K562 (cell line): ENCODE results near the gene MCFD2. TPM values are rescaled to one million over a fixed set of nuclear protein-coding genes. Genes with fewer than 3 reads are reported as not detected.

Experiments
- ATAC-seq: fragments of 200-7000 bp; cut with Tn5 transposase; 3 replicates; pipeline ENCODE4 v1.9.1; 2020; ENCODE audit warnings: moderate library complexity
- BruUV-seq: library from RNA; stranded (reverse); fragments of 400-500 nt; replicated peaks from 2 replicates; lab custom pipeline; 2021; lab: Mats Ljungman, UMichigan
- CTCF ChIA-PET: fragments of 300-600 bp; formaldehyde crosslinking; extraction: SDS; loops from one replicate; lab custom pipeline; 2021; ENCODE audit warnings: low intra/inter-chr PET ratio; lab: Yijun Ruan, JAX
- POLR2A ChIA-PET: fragments of 300-600, 350-650 bp; sonication (Branson Sonifier 250); formaldehyde crosslinking; extraction: SDS; loops from one replicate; lab custom pipeline; 2021; ENCODE audit warnings: antibody characterized with exemption, inconsistent platforms; lab: Yijun Ruan, JAX
- DNase-seq, 4 experiments: peaks; one replicate each; pipeline versions ENCODE4 v3.0.0 to v3.0.0-alpha.2; 2011 to 2018; ENCODE audit warnings: low spot score in 3 of 4, mixed read lengths in 3 of 4; ENCODE audit errors: extremely low read depth in 1 of 4
- FAIRE-seq: peaks from 2 replicates; lab custom pipeline; 2011; peaks lifted over from hg19 to GRCh38; lab: Jason Lieb, UNC
- H2AFZ ChIP-seq: 2 replicates; pipeline ENCODE4 v1.6.0; 2011; ENCODE audit warnings: low read depth, low read length, control low read depth, inconsistent platforms
- H3K27ac ChIP-seq: fragments of 200-600 bp; 3 replicates; pipeline ENCODE4 v1.8.0; 2011; ENCODE audit warnings: low read depth, mild to moderate bottlenecking, control low read depth, inconsistent platforms, low read length, moderate library complexity, mixed read lengths; ENCODE audit errors: extremely low read depth
- H3K27me3 ChIP-seq, 2 experiments: fragments of 300-600 bp in 1 of 2; 2 replicates in 1 of 2; 3 replicates in 1 of 2; pipeline versions ENCODE4 v1.6.0 to v1.8.0; 2011; ENCODE audit warnings: inconsistent platforms in 2 of 2, low read length in 2 of 2, mild to moderate bottlenecking in 1 of 2, mixed read lengths in 1 of 2, moderate library complexity in 1 of 2; ENCODE audit not compliant: control insufficient read depth in 2 of 2, insufficient read depth in 2 of 2
- H3K36me3 ChIP-seq: fragments of 300-600 bp; 3 replicates; pipeline ENCODE4 v1.8.0; 2011; ENCODE audit warnings: mild to moderate bottlenecking, low read length, inconsistent platforms; ENCODE audit not compliant: control insufficient read depth, insufficient read depth
- H3K4me1 ChIP-seq, 2 experiments: fragments of 200-600 bp in 1 of 2; replicated peaks in 1 of 2; 2 replicates in 1 of 2; 3 replicates in 1 of 2; pipeline versions ENCODE4 v1.5.1 to v1.8.0; 2011; ENCODE audit warnings: inconsistent platforms in 2 of 2, low read length in 2 of 2, mild to moderate bottlenecking in 1 of 2, mixed read lengths in 1 of 2, moderate library complexity in 1 of 2; ENCODE audit not compliant: control insufficient read depth in 2 of 2, insufficient read depth in 2 of 2
- H3K4me2 ChIP-seq: 2 replicates; pipeline ENCODE4 v1.6.1; 2011; ENCODE audit warnings: low read length, control low read depth, inconsistent platforms, mixed read lengths; ENCODE audit not compliant: insufficient read depth
- H3K4me3 ChIP-seq: fragments of 200-600 bp; sonication (generic), shearing (Covaris generic); 2 replicates; pipeline ENCODE4 v1.5.1; 2016; ENCODE audit warnings: control low read depth, inconsistent platforms
- H3K79me2 ChIP-seq: fragments of 200-600 bp; 3 replicates; pipeline ENCODE4 v1.8.0; 2011; ENCODE audit warnings: low read length, inconsistent platforms; ENCODE audit not compliant: control insufficient read depth, insufficient read depth
- H3K9ac ChIP-seq, 2 experiments: 2 replicates each; pipeline versions ENCODE4 v1.6.0 to v1.6.1; 2011; ENCODE audit warnings: low read depth in 2 of 2, low read length in 2 of 2, control low read depth in 1 of 2, inconsistent platforms in 1 of 2, mild to moderate bottlenecking in 1 of 2, mixed read lengths in 1 of 2; ENCODE audit not compliant: insufficient read depth in 1 of 2
- H3K9me1 ChIP-seq: one replicate; pipeline ENCODE4 v1.6.0; 2011; ENCODE audit warnings: inconsistent platforms, mild to moderate bottlenecking, low read length, moderate library complexity; ENCODE audit not compliant: control insufficient read depth, insufficient read depth
- H3K9me3 ChIP-seq: replicated peaks from 2 replicates; pipeline ENCODE4 v1.5.1; 2011; ENCODE audit warnings: low read depth, low read length, inconsistent platforms; ENCODE audit not compliant: control insufficient read depth, insufficient read depth
- H4K20me1 ChIP-seq: replicated peaks from 2 replicates; pipeline ENCODE4 v1.6.1; 2011; ENCODE audit warnings: low read length, inconsistent platforms, mixed read lengths; ENCODE audit not compliant: control insufficient read depth, insufficient read depth
- ATF1 ChIP-seq, 2 experiments: fragments of 450-650 bp in 1 of 2; IDR thresholded peaks; 2 replicates each; pipeline ENCODE4 v1.6.1; 2016; ENCODE audit warnings: missing compliant biosample characterization in 1 of 2, missing genetic modification characterization in 1 of 2
- ATF7 ChIP-seq: fragments of 450-650 bp; IDR thresholded peaks from 2 replicates; pipeline ENCODE4 v1.7.1; 2014; ENCODE audit warnings: mild to moderate bottlenecking, moderate library complexity
- JUND ChIP-seq, 2 experiments: IDR thresholded peaks; 2 replicates in 1 of 2; 3 replicates in 1 of 2; pipeline ENCODE4 v1.6.1; 2011; ENCODE audit warnings: borderline replicate concordance in 2 of 2, low read depth in 2 of 2, low read length in 2 of 2, improper control_type of control experiment in 1 of 2, missing biosample characterization in 1 of 2, missing genetic modification characterization in 1 of 2, missing genetic modification reagents in 1 of 2
- TOE1 ChIP-seq, 2 experiments: fragments of 450-650 bp in 1 of 2; sonication (generic) in 1 of 2; formaldehyde crosslinking in 1 of 2; IDR thresholded peaks; 2 replicates each; pipeline versions ENCODE4 v1.7.1 to v1.8.0; 2016 to 2022; ENCODE audit warnings: borderline replicate concordance in 2 of 2, mild to moderate bottlenecking in 2 of 2, antibody characterized with exemption in 1 of 2, inconsistent platforms in 1 of 2, low read depth in 1 of 2, missing genetic modification reagents in 1 of 2, moderate library complexity in 1 of 2
- USF2 ChIP-seq: sonication (generic); formaldehyde crosslinking; IDR thresholded peaks from 2 replicates; pipeline ENCODE4 v1.5.0; 2020; ENCODE audit warnings: missing genetic modification reagents
- ZHX1 ChIP-seq: fragments of 150-350 bp; conservative IDR thresholded peaks from 2 replicates; pipeline ENCODE4 v1.6.1; 2014; ENCODE audit warnings: low read length
- ZNF512 ChIP-seq: IDR thresholded peaks from 2 replicates; pipeline ENCODE4 v1.6.1; 2016; ENCODE audit warnings: missing genetic modification characterization, missing compliant biosample characterization
- WGBS: fragments of 100-300 bp; shearing (Covaris generic); methylation state at CpG from one replicate; pipeline ENCODE4 v1.1.6; 2016; ENCODE audit warnings: low coverage, mixed read lengths; ENCODE audit not compliant: insufficient coverage; ENCODE audit errors: missing lambda C conversion rate; 5-methylcytosine and 5-hydroxymethylcytosine counted together
- in situ Hi-C: fragments of 300-500 bp; cut with MboI; formaldehyde crosslinking; loops from 4 replicates; pipeline ENCODE4 v1.15.0; 2018; ENCODE audit warnings: inconsistent platforms, mixed read lengths
- intact Hi-C: fragments of 100-400 bp; cut with micrococcal nuclease; formaldehyde crosslinking; loops from 2 replicates; pipeline ENCODE4 v1.14.2; 2022
- polyA plus RNA-seq, 8 experiments: library from polyadenylated mRNA; depleted of rRNA in 4 of 8; stranded (reverse) in 5 of 8; unstranded in 3 of 8; fragments of >200 nt; fragmentation: Nextera tagmentation in 2 of 8; fragmentation: Illumina TruSeq in 1 of 8; extraction: Ambion mirVana in 2 of 8; extraction: Trizol in 1 of 8; gene quantifications; 2 replicates each; pipeline versions ENCODE4 v1.2.1 to v1.2.3, GENCODE V29; 2011 to 2014; ENCODE audit warnings: inconsistent platforms in 1 of 8, missing spikeins in 1 of 8
- total RNA-seq, 7 experiments: library from RNA; depleted of rRNA in 6 of 7; stranded (reverse); fragments of >200 nt in 6 of 7; fragmentation: Illumina TruSeq in 2 of 7; extraction: Trizol in 2 of 7; gene quantifications; 2 replicates each; pipeline versions ENCODE4 v1.2.1 to v1.2.3, GENCODE V29; 2011 to 2021; ENCODE audit warnings: low replicate concordance in 1 of 7
- TF ChIP-seq, protein P1 (sequence below): sonication (generic); formaldehyde crosslinking; IDR thresholded peaks from 2 replicates; pipeline ENCODE4 v1.8.0; 2022; ENCODE audit warnings: mild to moderate bottlenecking, missing genetic modification reagents
- TF ChIP-seq, protein P2 (sequence below), 2 experiments: fragments of 450-650 bp in 1 of 2; sonication (generic) in 1 of 2; formaldehyde crosslinking in 1 of 2; IDR thresholded peaks in 1 of 2; conservative IDR thresholded peaks in 1 of 2; 2 replicates each; pipeline versions ENCODE4 v1.6.1 to v1.8.1; 2016 to 2023; ENCODE audit warnings: mild to moderate bottlenecking in 2 of 2, moderate library complexity in 2 of 2, inconsistent platforms in 1 of 2, missing genetic modification reagents in 1 of 2

The MCFD2 gene
- total and polyA plus RNA-seq, 9 of the 15 experiments (the other 6 are each of a cell fraction or from before 2014, with no cell fraction given): 78.6 to 237 (median 123) TPM

- FAIRE-seq (peak; percentile 77), ATAC-seq (peak; percentile 71), DNase-seq (peak in 3 of 4 experiments; percentile 32 to 36 (median 35))
- Histone ChIP-seq H4K20me1 (no peaks in the 10 kb centered on the region), H3K9me1 (no peaks in the 10 kb centered on the region), H3K27ac (no peak overlapping the region), H3K27me3 (no peaks in the 10 kb centered on the region), H3K4me2 (peak overlapping the region; percentile 27; the same call in 1 of the 2 replicates), H3K36me3 (no peaks in the 10 kb centered on the region), H3K9me3 (no peaks in the 10 kb centered on the region), H3K9ac (no peak overlapping the region), H3K4me1 (peaks cover 3 to 12% of the 10 kb centered on the region in 2 experiments; a peak in 3 of 5 replicates), H3K79me2 (no peaks in the 10 kb centered on the region), H3K4me3 (no peak overlapping the region), H2AFZ (peak overlapping the region; percentile 69)
- WGBS: 42% methylated on average over 13 of the region's 13 CpGs
- ChIA-PET CTCF (no interaction called here), POLR2A (interaction anchor here (0.7 to 2.3 kb wide), 5 partner anchors 8 to 1385 kb away, joined by 3 to 7 read pairs (median 5); no protein-coding TSS in a partner anchor)
- intact Hi-C loops (no loop called here), in situ Hi-C loops (no loop called here)
- BruUV-seq: no TSS peak
- TF ChIP-seq, protein P1, sequence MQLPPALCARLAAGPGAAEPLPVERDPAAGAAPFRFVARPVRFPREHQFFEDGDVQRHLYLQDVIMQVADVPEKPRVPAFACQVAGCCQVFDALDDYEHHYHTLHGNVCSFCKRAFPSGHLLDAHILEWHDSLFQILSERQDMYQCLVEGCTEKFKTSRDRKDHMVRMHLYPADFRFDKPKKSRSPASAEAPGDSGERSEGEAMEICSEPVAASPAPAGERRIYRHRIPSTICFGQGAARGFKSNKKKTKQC: no peak
- 0 out of 2 replicates have a peak, but pooled peaks have one; percentile 39 for TF ChIP-seq USF2
- TF ChIP-seq TOE1 (IDR thresholded peaks at IDR 0.05; ENCODE audit: borderline replicate concordance): 0 out of 2 replicates have a peak, but pooled peaks have one; percentile 23
- TF ChIP-seq TOE1 (CRISPR knock-in tag; IDR thresholded peaks at IDR 0.05; ENCODE audit: borderline replicate concordance, low read depth): no peak
- no peak for TF ChIP-seq ZHX1
- TF ChIP-seq ATF1 (CRISPR knock-in tag; IDR thresholded peaks at IDR 0.05): no peak
- TF ChIP-seq ATF1 (tag; IDR thresholded peaks at IDR 0.05): peak; percentile 70
- peak; percentile 42 for TF ChIP-seq ATF7
- TF ChIP-seq, protein P2, sequence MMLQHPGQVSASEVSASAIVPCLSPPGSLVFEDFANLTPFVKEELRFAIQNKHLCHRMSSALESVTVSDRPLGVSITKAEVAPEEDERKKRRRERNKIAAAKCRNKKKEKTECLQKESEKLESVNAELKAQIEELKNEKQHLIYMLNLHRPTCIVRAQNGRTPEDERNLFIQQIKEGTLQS (IDR thresholded peaks at IDR 0.05): peak; percentile 24; the same call in 1 of the 2 replicates
- TF ChIP-seq, protein P2 (CRISPR knock-in tag; conservative IDR thresholded peaks at IDR 0.05): no peak
- TF ChIP-seq JUND (IDR thresholded peaks at IDR 0.05; ENCODE audit: borderline replicate concordance, low read depth, low read length): 0 out of 2 replicates have a peak, but pooled peaks have one; percentile 29
- peak; percentile 37; the same call in 1 of the 3 replicates for TF ChIP-seq JUND (tag; IDR thresholded peaks at IDR 0.05; ENCODE audit: borderline replicate concordance, low read depth, low read length)
- TF ChIP-seq ZNF512 (tag): no peak
Measured at GRCh38 chr2:46857871-46858701, 57.5 kb downstream of the MCFD2 start.
